GM18873 (cell line): ENCODE data around the gene ZSCAN5A.
A peak's percentile ranks its signal among the peaks of the same experiment; 100 is the strongest.
"Not testable (repeated sequence)": the region's sequence is repeated elsewhere in the genome, so short reads cannot be mapped to it uniquely, and the experiment has no call there.

ENCODE experiments used
- ATAC-seq: cut with Tn5 transposase; IDR thresholded peaks from one replicate; pipeline ENCODE4 v1.9.1; 2021; ENCODE audit warnings: mild to moderate bottlenecking, moderate library complexity, moderate number of reproducible peaks; ENCODE audit not compliant: unreplicated experiment, low FRiP score

The ZSCAN5A gene, protein sequence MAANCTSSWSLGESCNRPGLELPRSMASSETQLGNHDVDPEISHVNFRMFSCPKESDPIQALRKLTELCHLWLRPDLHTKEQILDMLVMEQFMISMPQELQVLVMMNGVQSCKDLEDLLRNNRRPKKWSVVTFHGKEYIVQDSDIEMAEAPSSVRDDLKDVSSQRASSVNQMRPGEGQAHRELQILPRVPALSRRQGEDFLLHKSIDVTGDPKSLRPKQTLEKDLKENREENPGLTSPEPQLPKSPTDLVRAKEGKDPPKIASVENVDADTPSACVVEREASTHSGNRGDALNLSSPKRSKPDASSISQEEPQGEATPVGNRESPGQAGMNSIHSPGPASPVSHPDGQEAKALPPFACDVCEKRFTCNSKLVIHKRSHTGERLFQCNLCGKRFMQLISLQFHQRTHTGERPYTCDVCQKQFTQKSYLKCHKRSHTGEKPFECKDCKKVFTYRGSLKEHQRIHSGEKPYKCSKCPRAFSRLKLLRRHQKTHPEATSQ

DNA sequence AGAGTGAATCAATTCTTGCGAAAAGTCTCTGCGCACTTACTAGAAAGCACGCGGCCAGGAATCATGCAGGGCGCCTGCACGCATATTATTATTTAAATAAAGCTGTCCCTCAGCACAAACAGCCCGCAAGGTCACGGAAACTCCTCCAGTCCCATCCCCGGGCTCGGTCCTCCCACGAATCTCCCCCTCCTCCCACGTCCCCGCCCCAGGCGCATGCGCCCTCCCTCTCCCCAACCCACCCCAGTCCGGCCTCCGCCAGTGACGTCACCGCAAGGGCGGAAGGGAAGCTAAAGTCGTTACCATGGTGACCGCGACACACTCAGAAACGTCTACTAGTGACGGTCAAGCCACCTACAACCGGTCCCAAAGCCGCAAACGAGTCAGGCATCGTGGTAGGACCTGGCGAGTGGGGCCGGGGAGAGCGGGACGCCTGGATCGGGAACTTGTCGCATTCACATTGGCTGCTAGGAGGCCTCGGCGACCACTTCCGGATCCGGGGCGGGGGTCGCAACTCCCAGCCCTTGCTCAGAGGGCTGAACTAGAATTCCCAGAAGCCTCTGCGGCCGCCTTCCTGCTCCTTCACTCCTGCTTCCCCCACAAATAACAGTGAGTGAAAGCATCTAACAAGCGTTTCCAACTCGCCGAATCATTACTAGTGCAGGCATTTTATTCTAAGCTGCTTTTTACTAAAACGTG, at the start of gene ZSCAN5A:
Gene ZSCAN5A, minus strand, starts transcription at position 459 of the 696 bp plus-strand sequence. CDS start 89,793 bp downstream, outside the sequence.
- ATAC-seq = peak; percentile 49

DNA sequence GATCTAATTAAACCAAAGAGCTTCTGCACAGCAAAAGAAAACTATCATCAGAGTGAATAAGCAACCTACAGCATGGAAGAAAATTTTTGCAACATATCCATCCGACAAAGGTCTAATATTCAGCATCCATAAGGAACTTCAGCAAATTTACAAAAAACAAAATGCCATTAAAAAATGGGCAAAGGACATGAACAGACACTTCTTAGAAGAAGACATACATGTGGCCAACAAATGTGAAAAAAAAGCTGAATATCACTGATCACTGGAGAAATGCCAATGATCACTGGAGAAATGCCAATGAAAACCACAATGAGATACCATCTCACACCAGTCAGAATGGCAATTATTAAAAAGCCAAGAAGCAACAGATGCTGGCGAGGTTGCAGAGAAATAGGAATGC, 46.2 kb upstream of the ZSCAN5A start:
- ATAC-seq = no peak

DNA sequence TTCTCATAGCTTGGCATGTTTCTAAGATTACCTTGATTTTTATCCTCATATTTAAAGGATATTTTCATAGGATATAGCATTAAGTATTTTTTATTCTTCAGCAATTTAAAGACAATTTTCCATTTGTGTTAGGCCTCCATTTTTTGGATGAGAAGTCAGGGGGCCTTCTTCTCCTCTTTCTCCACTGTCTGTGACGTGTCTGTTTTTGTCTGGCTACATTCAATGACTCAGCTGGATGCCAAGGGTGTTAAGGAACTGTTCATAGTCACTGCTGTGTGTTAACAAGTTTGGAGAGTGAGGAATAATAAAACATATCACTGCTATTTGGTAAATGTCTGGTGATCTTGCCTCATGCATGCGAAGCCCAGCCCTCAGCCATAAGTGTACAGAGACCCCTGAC, 42.3 kb upstream of the ZSCAN5A start:
- no peak for ATAC-seq

DNA sequence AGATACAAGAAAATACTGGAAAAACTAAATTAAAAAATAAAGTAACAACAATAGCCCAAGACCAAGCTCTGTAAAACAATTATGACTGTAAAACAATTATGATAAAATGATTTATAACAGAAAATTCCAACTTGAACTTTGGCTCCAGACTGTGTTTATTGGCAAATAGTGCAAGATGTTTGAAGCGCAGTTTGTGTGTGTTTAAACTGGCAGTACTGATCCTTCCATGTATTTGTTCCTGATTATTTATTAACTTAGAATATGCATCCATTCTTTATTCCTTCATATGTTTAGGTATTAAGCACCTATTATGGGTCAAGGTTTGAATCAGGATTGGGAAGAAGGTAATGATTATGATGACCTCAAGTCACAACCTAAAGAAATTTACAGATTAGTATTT, 40.9 kb upstream of the ZSCAN5A start:
- ATAC-seq = no peak

DNA sequence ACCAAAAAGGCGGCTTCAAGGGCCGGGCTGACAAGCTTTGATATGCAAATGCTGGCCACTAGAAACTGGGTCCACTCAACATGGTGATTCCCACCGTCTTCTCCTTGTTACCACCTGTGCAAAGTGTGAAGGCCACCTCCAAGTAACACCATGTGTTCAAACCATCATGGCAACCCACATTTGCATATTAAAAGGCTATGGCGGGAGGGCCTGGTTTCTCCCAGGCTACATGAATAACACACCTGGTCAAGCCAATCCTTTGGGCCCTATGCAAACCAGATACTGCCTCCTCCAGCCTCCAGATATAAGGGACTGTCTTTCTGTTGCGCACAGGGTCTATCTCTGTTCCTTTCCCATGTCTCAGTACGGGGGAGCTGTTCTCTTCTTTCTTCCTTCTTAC, 36.6 kb upstream of the ZSCAN5A start:
- ATAC-seq = no peak

DNA sequence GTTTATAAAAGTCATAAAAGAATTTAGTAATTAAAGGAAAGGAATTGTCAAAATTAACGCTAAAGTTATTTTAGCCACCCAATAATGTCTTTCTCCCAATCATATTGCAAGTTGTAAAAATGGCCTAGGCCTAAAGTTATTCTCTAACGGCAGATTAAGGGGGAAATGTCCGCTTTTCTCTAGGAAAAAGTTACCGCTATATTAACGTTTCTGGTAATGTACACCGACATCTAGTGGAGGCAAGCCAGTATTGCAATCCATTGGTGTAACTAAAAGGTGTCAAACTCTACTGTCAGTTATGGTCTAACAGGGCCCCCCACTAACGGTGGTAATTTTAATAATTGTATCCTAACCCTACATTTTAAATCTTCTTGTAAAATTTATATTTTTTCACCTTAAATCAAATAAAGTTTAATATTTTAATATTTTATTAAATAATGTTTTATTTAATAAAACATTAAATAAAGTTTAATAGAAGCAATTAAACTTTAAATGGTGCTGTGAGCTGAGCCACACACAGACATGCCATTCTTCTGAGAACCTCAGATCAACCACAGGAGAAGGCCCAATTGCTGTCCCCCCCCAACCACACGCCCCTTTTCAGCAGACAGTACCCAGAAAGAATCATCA, 35.9 kb upstream of the ZSCAN5A start:
- no peak for ATAC-seq

DNA sequence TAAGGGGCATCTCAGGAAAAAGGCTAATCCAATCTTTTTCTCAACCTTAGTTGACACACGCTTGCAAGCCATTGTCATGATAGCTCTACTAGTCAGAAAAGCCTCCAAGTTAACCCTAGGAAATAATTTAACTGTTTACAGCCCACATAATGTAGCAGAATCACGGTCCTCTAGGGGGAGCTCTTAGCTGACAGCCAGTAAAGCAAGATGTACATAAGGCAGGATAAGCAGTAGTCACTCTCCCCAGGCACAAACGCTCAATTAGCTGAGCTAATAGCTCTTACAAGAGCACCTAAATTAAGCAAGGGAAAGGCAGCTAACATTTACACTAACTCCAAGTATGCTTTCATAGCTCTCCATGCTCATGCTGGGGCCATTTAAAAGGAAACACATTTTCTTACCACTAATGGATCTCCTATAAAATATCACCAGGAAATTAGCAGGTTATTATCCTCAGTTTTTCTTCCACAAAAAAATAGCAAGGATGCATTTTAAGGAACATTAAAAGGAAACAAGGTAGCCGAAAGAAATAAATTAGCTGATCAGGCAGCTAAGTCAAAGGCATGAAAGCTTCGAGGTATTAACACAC, 33.7 kb upstream of the ZSCAN5A start:
- ATAC-seq = no peak

DNA sequence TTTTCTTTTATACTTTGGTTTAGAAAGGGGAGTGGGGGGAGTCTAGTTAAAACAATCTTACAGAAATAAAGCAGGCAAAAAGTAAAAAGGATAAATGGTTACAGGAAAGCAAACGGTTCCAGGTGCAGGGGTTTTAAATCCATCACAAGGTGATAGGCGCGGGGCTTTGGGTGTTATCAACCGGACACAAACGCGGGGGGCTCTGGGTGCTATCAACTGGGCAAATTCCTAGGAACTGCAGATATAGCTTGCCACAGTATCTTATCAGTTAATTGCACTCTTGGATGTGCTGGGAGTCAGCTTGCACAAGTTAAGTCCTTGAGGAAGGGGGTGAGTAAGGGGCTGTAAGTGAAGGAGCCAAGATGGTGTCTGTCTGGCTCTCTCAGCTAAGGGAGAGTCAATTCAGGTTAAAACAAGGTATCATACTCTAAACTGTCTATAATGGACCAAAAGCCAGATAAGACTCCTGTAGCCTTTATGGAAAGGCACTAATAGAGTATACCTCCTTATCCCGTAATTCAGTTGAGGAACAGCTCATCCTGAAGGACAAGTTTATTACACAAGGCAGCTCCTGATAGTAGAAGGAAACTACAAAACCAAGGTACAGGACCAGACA, 32.6 kb upstream of the ZSCAN5A start:
- no peak for ATAC-seq

DNA sequence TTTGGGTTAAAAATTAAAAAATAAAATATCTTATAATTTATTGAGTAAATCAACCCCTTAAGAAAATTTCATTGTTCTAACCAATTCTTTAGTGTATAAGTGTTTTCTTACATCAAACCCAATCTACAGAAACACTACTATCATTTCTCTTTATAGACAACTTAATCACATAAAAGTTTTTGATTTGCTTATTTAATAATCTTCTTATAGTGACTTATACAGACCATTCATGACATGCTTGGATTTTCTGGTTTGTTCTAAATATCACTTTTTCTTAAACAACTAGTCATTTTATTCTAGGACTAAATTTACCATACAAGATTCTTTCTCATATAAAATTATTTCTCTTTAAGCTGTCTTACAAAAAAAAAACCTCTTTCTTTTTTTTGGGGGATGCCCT, 27.3 kb upstream of the ZSCAN5A start:
- ATAC-seq = no peak

DNA sequence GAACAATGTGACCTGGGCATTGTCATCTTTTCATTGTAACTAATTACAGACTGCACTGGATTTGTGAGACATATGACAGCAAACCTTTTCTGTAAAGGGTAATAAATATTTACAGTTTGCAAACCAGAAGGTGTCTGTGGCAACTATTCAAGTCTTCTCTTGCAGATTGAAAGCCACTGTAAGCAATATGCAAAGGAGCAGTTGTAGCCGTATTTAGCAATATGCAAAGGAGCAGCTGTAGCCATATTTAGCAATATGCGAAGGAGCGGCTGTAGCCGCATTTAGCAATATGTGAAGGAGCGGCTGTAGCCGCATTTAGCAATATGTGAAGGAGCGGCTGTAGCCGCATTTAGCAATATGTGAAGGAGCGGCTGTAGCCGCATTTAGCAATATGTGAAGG, 24.4 kb upstream of the ZSCAN5A start:
- not testable (repeated sequence) for ATAC-seq

DNA sequence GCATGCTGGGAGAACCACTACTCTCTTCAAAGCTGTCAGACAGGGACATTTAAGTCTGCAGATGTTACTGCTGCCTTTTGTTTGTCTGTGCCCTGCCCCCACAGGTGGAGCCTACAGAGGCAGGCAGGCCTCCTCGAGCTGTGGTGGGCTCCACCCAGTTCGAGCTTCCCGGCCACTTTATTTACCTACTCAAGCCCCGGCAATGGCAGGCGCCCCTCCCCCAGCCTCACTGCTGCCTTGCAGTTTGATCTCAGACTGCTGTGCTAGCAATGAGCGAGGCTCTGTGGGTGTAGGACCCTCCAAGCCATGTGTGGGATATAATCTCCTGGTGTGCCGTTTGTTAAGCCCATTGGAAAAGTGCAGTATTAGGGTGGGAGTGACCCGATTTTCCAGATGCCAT, 22.4 kb upstream of the ZSCAN5A start:
- not testable (repeated sequence) for ATAC-seq

DNA sequence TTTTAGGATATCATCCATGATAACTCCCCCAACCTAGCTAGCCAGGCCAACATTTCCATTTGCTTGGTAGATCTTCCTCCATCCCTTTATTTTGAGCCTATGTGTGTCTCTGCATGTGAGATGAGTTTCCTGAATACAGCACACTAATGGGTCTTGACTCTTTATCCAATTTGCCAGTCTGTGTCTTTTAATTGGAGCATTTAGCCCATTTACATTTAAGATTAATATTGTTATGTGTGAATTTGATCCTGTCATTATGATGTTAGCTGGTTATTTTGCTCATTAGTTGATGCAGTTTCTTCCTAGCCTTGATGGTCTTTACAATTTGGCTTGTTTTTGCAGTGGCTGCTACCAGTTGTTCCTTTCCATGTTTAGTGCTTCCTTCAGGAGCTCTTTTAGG, 20.7 kb upstream of the ZSCAN5A start:
- ATAC-seq = not testable (repeated sequence)

DNA sequence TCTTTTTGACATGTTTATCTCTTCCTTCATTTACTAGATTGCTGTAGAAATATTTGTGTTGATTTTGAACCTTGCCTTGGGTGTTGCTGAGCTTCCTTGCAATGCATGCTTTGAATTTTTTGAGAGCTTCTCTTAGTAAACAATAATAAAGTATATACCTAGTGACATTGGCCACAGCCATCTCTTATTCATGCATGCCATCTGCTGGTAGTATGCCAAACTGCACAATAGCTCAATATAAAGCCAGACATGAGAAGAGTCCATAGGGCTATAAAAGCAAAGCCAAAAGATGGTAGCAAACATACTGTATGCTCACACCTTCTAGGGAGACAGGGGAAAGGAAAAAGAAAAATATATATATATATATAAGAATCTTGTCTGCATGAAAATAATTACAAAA, 18.9 kb upstream of the ZSCAN5A start:
- no peak for ATAC-seq

DNA sequence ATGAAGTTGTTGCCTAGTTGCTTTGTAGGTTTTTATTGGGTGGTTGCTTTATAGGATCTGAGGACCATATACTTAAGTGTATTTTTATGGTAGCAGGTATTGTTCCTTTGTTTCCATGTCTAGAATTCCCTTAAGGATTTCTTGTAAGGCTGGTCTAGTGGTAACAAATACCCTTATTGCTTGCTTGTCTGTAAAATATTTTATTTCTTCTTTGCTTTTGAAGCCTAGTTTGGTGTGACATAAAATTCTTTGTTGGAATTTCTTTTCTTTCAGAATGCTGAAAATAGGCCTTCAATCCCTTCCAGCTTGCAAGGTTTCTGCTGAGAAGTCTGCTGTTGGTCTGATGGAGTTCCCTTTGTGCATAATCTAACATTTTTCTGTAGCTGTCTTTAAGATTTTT, 18.1 kb upstream of the ZSCAN5A start:
- ATAC-seq = no peak

DNA sequence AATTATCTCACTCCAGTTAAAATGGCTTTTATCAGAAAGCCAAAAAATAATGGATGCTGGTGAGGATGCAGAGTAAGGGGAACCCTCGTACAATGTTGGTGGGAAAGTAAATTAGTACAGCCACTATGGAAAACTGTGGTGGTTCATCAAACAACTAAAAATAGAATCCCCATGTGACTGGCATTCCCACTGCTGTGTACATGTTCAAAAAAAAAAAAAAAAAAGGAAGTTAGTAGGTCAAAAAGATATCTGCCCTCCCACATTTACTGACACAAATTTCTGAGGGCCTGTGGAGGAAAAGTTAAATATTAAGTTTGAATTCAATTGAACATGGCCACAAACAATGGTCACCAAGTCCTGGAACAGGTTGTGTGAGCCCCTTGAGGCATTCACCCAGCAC, 9.8 kb upstream of the ZSCAN5A start:
- no peak for ATAC-seq

DNA sequence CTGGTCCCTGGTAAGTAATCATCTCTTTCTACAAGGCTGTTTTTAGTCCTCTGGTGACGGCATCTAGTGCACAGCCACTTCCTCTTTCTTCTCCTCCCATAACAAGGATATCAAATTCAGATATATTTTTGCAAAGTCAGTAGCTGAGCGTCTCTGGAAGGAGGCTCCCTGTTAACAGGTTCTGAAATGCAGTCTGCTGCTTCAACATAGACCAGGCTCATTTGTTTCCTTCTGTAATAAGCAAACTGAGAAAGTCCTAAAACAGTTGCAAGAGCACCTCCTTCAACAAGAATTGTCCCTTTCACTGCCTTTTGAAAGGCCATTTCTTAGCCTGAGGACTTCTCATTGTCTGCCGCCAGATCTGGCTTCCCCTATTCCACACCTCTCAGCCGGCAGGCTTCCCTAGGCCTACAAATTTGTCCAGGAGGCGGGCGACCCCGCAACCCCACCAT, 7.4 kb upstream of the ZSCAN5A start:
- no peak for ATAC-seq

DNA sequence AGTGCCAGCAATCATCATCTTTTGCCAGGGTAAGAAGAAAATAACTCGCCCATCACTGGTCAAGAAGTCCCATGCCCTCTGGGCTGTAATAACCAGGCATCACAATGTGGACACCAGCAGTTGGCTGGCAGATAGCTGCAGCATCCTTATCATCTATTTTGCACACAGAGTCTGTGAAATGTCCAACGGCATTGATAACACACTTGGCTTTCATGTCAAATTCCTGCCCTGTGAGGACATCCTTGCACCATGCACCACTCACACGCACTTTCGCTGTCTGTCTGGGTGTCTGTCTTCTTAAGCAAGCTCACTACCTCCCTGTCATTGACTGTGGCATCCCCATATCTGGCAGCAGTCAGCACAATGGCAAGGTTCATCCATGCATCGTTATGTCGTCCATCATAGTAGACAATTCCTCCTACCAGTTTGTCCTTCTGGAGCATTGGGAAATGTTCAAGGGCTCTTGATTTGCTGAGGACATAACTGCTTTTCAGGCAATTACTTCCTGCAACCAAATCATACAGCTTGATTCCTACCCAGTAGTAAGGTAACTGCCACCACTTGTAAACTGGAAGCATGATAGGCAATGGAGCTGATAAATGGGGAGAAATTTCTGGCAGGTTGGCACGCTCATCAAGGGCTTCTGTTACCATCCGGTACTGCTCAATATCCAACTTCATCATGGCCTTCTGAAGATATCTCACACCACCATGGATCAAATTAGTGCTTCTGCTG, 6.8 kb upstream of the ZSCAN5A start:
- no peak for ATAC-seq

DNA sequence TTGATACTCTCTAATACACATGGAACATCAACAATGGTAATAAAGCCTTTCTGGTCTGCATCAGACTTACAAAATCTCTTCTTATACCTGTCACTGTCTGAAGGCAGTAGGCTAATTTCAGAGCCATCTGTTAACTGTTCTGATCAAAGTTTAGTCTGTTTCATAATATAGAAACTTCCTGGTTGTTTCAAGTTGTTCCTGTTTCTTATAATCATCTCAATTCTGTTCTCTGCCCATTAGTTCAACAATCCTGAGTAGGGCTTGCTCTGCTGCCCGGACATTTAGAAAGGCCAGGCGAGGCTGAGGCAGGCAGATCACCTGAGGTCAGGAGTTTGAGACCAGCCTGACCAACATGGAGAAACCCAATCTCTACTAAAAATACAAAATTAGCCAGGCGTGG, 5.4 kb upstream of the ZSCAN5A start:
- no peak for ATAC-seq

DNA sequence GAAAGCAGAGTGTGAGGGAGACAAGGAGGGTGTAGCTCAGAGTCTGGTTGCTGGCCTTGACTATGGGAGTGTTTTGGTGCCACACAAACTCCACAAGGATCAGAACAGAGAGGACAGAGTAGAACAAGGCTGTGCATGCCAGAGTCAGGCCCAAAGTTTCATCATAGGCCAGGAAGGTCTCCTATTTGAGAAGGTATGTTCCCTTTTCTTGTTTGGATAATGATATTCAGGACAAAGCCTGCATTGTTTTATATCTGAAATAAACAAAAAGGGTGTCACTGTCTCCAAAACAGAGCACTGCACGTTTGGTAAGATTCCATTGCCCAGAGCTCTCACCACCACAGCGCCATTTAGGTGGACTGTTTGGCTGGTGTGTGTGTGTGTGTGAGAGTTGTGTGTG, 3.1 kb upstream of the ZSCAN5A start:
- no peak for ATAC-seq

DNA sequence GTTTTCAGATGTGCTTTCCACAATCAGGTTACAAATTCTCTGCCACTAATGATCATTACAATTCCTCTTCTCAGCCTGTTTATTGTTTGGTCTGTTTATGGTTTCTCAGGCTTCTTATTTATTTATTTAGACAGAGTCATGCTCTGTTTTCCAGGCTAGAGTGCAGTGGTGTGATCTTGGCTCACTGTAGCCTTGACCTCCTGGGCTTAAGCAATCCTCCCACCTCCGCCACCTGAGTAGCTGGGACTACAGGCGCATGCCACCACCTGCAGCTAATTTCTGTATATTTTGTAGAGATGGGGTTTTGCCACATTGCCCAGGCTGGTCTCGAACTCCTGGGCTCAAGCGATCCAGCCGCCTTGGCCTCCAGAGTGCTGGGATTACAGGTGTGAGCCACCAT, 2.1 kb upstream of the ZSCAN5A start:
- ATAC-seq = no peak
